NCI-H2196 (cell line): ENCODE measurements around the gene GLIPR2.
"Not testable (repeated sequence)": the region's sequence is repeated elsewhere in the genome, so short reads cannot be mapped to it uniquely, and the experiment has no call there.

Experiments used
- DNase-seq: peaks from one replicate; lab custom pipeline; 2025; ENCODE audit not compliant: unreplicated experiment; lab: John Stamatoyannopoulos, UW

Gene GLIPR2

GRCh38 chr9:36163049-36163785, 26.7 kb downstream of the GLIPR2 start:
- no peak for DNase-seq

GRCh38 chr9:36163786-36164170, 27.2 kb downstream of the GLIPR2 start:
- DNase-seq, result no peak

- DNase-seq, result no peak
These were observed 27.8 kb downstream of the GLIPR2 start for GRCh38 chr9:36164372-36164771.

- DNase-seq, result no peak
These were observed 28.5 kb downstream of the GLIPR2 start for GRCh38 chr9:36164989-36165388.

GRCh38 chr9:36165826-36166167, 29.3 kb downstream of the GLIPR2 start:
- no peak for DNase-seq

- DNase-seq, result peak; percentile 74
These were observed 29.8 kb downstream of the GLIPR2 start for GRCh38 chr9:36166168-36166927.

GRCh38 chr9:36169166-36169565, 32.6 kb downstream of the GLIPR2 start, which contains the start of gene CCIN:
Gene CCIN, plus strand, starts transcription at chr9:36169388. Its CDS starts 115 bp downstream, at chr9:36169503.
- no peak for DNase-seq

- no peak for DNase-seq
These were observed 33.2 kb downstream of the GLIPR2 start for GRCh38 chr9:36169708-36170107.

- DNase-seq, result no peak
These were observed 34.0 kb downstream of the GLIPR2 start for GRCh38 chr9:36170531-36170930.

- no peak for DNase-seq
These were observed 37.3 kb downstream of the GLIPR2 start for GRCh38 chr9:36173861-36174260.

- DNase-seq, result no peak
These were observed 37.7 kb downstream of the GLIPR2 start for GRCh38 chr9:36174271-36174670.

GRCh38 chr9:36174731-36175130, 38.2 kb downstream of the GLIPR2 start:
- no peak for DNase-seq

GRCh38 chr9:36175209-36175608, 38.7 kb downstream of the GLIPR2 start:
- not testable (repeated sequence) for DNase-seq

- DNase-seq, result not testable (repeated sequence)
These were observed 40.0 kb downstream of the GLIPR2 start for GRCh38 chr9:36176496-36176895.

GRCh38 chr9:36177571-36177970, 41.0 kb downstream of the GLIPR2 start:
- DNase-seq, result no peak

GRCh38 chr9:36180243-36180642, 43.7 kb downstream of the GLIPR2 start:
- not testable (repeated sequence) for DNase-seq

GRCh38 chr9:36187414-36187813, 50.9 kb downstream of the GLIPR2 start:
- DNase-seq, result peak; percentile 9

- no peak for DNase-seq
These were observed 51.7 kb downstream of the GLIPR2 start for GRCh38 chr9:36188212-36188611.

GRCh38 chr9:36189976-36190375, 53.4 kb downstream of the GLIPR2 start:
- DNase-seq, result no peak

- peak; percentile 94 for DNase-seq
These were observed 54.1 kb downstream of the GLIPR2 start, which contains the start of gene CLTA for GRCh38 chr9:36190388-36191289. Gene CLTA, plus strand, starts transcription at chr9:36190921. Its CDS starts 136 bp downstream, at chr9:36191057.

- DNase-seq, result no peak
These were observed 54.7 kb downstream of the GLIPR2 start for GRCh38 chr9:36191290-36191645.
